Measurements from ENCODE around the gene EFCAB10.

- TF ChIP-seq POLR2A (IDR thresholded peaks at IDR 0.05; ENCODE audit: low read depth, low read length) (no peak), POLR2AphosphoS5 (IDR thresholded peaks at IDR 0.05; ENCODE audit: low read depth, low read length) (no peak), TAF1 (IDR thresholded peaks at IDR 0.05; ENCODE audit: borderline replicate concordance, low read depth, low read length) (no peak)
Observed at GRCh38 chr7:105559926-105560325, 21.4 kb downstream of the EFCAB10 start.
